HG02884 (cell line): Measurements from ENCODE around the gene DNAH9.
"Not testable (repeated sequence)": the region's sequence is repeated elsewhere in the genome, so short reads cannot be mapped to it uniquely, and the experiment has no call there.

Source experiments
- ATAC-seq: cut with Tn5 transposase; IDR thresholded peaks from one replicate; pipeline ENCODE4 v1.9.1; 2021; ENCODE audit warnings: mild to moderate bottlenecking, moderate library complexity; ENCODE audit not compliant: unreplicated experiment

The DNAH9 gene

GRCh38 chr17:11900041-11900476 is 301.8 kb downstream of the DNAH9 start:
- ATAC-seq = no peak

- ATAC-seq = no peak
These were observed 302.4 kb downstream of the DNAH9 start for GRCh38 chr17:11900655-11901054.

- ATAC-seq = no peak
These were observed 303.7 kb downstream of the DNAH9 start for GRCh38 chr17:11901931-11902330.

GRCh38 chr17:11908711-11909146 is 310.5 kb downstream of the DNAH9 start:
- no peak for ATAC-seq

GRCh38 chr17:11909348-11909747 is 311.1 kb downstream of the DNAH9 start:
- ATAC-seq = no peak

- ATAC-seq = no peak
These were observed 317.8 kb downstream of the DNAH9 start for GRCh38 chr17:11916091-11916490.

- ATAC-seq = no peak
These were observed 319.1 kb downstream of the DNAH9 start for GRCh38 chr17:11917415-11917814.

GRCh38 chr17:11921296-11921695 is 323.0 kb downstream of the DNAH9 start:
- ATAC-seq = no peak

GRCh38 chr17:11922638-11923037 is 324.4 kb downstream of the DNAH9 start:
- ATAC-seq = no peak

GRCh38 chr17:11924076-11924475 is 325.8 kb downstream of the DNAH9 start:
- no peak for ATAC-seq

GRCh38 chr17:11925262-11926021 is 327.2 kb downstream of the DNAH9 start:
- no peak for ATAC-seq

GRCh38 chr17:11928436-11928835 is 330.2 kb downstream of the DNAH9 start:
- ATAC-seq = no peak

- ATAC-seq = no peak
These were observed 334.1 kb downstream of the DNAH9 start for GRCh38 chr17:11932337-11932898.

GRCh38 chr17:11935734-11936406 is 337.6 kb downstream of the DNAH9 start:
- no peak for ATAC-seq

- no peak for ATAC-seq
These were observed 342.6 kb downstream of the DNAH9 start for GRCh38 chr17:11940904-11941303.

GRCh38 chr17:11943086-11943485 is 344.8 kb downstream of the DNAH9 start:
- not testable (repeated sequence) for ATAC-seq

GRCh38 chr17:11943759-11944347 is 345.6 kb downstream of the DNAH9 start:
- ATAC-seq = no peak

GRCh38 chr17:11944587-11944986 is 346.3 kb downstream of the DNAH9 start:
- no peak for ATAC-seq

- ATAC-seq = no peak
These were observed 350.5 kb downstream of the DNAH9 start for GRCh38 chr17:11948789-11949188.

GRCh38 chr17:11949571-11949970 is 351.3 kb downstream of the DNAH9 start:
- ATAC-seq = not testable (repeated sequence)

- no peak for ATAC-seq
These were observed 352.7 kb downstream of the DNAH9 start for GRCh38 chr17:11950771-11951519.
